HG02981 (cell line): ENCODE measurements around the gene YBX2.

ENCODE experiments used
- ATAC-seq: cut with Tn5 transposase; IDR thresholded peaks from one replicate; pipeline ENCODE4 v1.9.1; 2021; ENCODE audit warnings: mild to moderate bottlenecking, moderate library complexity; ENCODE audit not compliant: unreplicated experiment

YBX2 gene

DNA sequence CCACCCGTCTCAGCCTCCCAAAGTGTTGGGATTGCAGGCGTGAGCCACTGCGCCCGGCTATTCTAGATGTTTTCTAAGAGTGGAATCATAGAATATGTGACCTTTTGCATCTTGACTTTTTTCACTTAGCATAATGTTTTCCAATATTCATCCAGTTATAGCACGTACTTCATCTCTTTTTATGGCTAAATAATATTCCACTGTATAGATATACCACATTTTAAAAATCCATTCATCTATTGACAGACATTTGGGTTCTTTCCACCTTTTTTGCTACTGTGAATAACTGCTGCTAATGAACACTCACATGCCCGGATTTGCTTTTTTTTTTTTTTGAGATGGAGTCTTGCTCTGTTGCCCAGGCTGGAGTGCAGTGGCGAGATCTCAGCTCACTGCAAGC is 9.7 kb upstream of the YBX2 start:
- ATAC-seq = no peak

DNA sequence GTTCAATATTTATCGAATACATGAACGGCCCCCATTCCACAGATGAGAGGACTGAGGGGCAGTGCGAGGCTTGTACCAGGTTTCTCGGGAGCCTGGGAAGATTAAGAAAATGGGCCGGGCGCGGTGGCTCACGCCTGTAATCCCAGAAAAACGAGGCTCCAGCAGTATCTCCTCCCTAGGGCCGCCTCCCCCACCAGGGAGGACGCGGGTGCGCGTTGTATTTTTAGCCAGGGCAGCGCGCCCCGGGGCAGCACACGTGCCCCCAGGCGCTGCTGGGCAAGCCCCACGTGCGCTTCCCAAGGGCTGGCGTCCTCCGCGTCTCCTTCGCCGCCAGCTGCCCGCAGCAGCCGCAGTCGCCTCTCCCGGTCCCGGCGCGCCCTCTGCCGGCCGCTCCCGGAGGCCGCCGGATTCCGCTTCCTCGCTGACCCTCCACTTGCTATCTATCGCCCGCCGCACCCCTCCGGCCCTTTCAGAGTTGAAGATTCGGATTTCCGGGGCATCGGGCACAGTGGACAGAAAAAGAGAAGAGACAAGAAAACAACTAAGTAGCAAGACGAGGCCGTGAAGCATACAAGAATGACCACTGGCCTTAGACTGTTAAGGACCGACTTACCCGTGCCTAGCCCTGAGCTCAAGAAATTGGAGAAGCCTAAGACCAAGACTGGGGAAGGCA is 1.9 kb upstream of the YBX2 start:
- ATAC-seq = no peak

DNA sequence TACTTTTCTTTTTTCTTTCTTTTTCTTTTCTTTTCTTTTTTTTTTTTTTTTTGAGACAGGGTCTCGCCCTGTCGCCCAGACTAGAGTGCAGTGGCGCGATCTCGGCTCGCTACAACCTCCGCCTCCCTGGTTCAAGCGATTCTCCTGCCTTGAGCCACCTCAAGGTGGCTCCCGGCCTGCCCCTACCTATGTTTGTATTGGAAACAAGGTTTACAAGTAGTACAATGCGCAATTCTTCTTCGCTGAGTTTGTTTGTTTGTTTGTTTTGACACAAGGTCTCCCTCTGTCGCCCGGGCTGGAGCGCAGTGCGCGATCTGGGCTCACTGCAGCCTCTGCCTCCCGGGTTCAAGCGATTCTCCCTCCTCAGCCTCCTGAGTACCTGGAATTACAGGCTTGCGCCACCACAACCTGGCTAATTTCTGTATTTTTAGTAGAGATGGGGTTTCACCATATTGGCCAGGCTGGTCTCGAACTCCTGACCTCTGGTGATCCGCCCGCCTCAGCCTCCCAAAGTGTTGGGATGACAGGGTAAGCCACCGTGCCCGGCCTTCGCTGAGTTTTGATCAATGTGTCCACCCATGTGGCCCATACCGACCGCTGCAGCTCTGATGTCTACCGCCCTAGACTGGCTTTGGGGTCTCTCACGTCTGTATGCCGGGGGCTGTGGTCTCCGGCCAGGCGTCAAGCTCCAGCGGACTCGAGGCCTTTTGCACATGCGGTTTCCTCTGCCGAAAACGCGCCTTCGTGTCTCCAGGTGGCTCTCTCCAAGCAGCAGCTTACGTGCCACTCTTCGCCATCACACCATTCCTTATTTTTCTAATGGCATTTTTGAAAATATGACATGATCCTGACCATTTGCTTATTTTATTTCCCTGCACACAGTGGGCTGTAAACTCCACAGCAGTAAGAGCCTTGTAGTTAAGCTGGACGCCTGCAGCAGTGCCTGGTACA is 1.1 kb upstream of the YBX2 start:
- no peak for ATAC-seq

DNA sequence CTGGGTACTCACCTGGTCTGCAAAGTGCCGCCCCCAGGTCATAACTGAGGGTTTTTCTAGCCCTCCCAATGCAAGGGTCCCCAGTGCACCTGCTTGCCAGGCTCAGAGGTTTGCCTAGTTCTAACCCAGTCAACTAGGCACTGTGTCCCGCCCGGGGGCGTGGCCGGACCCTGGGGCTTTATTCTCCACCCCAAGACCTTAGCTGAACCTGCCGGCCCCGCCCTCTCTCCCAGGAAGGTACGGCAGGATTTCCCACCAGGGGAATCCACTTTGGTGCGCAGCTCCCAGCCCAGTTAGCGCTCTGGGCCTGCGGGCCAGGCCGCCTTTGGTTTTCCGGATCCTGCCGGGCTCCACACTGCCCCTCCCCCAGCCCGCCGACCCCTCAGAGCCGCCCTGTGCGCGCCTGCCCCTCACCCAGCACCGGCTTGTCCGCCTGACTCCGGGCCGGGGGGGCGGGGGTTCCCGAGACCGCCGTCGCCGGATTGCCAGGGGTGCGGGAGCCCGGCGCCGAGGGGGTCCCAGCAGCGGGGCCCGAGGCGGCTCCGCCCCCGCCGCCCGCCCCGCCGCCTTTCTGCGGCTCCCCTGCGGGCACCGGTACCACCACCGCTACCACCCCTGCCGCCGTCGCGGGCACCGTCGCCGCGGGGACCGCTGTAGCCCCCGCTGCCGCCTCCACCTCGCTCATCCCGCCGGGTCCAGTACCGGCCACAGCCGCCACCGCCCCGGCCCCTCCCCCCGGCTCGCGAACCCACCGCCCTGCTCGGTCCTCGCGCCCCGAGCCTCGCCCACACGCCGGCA is 424 bp downstream of the YBX2 start:
- no peak for ATAC-seq

DNA sequence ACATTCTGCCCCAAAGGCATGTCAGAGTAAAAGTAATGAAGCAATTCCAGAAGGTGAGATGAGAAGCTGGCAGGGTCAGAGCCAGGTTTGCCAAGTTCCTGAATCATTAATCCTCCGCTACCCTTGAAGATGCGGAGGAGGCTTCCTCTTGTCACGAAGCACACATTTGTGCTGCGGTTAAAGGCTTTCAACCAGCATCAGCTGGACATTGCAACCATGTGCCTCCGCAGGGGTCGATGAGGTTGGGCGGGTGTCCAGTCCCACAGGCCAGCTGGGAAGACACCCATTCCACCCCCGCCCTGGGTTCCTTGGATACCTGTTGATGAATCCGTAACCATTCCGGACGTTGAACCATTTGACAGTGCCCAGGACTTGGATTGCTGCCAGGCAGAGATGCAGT is 1.3 kb downstream of the YBX2 start:
- ATAC-seq = no peak

DNA sequence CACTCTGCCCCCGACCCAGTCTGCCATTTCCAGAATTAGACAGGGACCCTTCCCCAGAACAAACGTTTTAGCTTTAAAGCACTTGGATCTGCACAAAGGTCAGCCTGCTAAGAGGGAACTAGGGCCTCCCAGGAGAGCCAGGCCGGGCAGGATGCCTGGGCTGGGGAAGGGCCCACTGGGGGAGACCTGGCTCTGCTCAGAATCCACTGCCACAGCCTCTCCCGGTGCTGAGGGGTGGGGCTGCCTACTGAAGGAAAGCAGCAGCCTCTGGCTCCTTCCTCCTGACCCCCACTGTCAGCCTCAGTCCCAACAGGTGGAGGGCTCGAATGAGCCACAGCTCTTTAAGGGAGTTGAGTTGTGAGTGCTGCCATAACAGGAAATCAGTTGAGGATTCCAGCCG is 1.7 kb downstream of the YBX2 start:
- no peak for ATAC-seq

DNA sequence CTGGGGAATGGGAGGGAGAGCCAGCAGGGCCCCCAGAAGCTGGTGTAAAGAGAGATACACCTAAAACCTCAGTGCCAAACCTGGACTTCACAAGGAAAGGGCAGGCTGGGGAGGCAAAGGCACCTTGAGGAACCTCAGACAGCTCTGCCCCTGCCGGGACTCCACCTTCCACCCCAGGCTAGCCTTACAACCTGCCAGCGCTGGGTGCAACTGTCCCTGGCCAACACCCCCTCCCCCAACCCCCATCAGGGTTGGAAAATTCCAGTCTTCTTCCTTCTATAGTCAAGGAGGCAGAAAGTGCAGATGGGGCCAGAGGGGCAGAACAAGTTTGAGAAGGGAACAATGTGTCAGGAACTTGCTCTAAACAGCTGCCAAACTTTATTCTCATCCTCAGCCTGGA is 2.2 kb downstream of the YBX2 start:
- no peak for ATAC-seq

DNA sequence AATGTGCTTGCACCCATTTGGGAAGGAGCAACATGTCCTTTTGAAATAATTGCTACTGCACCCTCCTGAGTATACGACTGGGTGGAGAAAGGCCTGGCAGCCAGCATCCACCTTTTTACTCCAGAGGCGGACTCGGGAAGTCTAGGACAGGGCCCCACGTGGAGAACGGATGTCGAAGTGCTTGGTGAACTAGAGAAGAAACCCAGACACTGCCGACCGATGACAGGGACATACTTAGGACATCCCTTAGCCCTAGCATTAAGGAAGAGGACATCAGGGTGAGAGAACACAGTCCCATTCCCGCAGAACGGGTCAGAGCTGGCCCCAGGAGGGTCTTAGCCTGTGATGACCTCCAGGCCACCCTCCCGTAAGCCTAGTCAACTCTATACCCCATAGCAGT is 3.8 kb downstream of the YBX2 start:
- ATAC-seq = no peak

DNA sequence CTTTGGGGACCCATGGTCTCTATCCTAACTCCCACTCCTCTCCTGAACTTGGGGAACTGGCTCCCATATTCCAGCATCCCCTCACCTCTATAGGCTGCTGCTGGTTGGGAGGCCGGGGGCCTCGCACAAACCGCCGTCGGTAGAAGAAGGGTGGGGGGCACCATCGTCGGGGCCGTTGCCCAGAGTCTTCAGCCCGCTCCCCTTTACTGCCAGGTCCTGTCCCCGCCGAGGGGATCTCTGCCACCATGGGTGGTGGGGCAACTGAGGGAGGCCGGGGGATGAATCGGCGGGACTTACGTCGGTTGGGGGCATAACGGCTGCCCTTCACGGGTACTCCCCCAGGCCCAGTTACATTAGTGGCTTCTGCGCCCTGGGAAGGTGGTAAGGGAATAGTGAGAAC is 4.3 kb downstream of the YBX2 start:
- ATAC-seq = no peak

DNA sequence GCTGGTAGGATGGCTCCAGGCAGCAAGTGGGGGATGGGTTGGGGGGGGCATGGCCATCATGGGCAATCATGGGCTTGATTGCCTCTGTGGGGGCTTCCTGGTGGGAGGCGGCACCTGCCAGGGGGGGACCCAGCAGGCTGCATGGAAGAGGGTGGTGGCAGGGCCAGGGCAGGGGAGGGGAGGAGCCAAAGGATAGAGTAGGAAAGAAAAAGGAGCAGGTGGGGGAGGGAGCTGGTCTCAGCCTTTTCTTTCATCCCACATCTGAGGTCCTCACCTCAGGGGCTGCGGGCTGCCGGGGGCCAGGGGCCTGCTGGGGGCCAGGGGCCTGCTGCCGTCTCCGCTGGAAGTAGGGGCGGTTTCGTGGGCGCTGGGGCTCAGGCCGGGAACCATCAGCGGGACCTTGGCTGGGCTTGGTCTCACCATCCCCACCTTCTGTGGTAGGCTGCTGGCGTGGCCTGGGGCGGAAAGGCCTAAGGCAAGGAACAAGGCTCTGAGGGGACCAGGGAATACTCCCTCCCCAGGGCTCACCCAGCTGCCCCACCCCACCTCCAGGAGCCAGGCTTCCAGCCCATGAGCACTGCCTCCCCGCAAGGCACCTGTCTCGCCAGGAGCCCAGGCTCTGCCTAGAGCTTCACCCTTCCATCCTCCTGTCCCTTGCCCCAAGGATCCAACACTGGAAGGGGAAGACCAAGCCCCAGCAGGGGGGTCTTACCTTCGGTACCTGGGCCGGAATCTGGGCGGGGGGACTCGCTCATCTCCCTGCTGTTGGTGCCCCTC is 5.0 kb downstream of the YBX2 start:
- ATAC-seq = no peak

DNA sequence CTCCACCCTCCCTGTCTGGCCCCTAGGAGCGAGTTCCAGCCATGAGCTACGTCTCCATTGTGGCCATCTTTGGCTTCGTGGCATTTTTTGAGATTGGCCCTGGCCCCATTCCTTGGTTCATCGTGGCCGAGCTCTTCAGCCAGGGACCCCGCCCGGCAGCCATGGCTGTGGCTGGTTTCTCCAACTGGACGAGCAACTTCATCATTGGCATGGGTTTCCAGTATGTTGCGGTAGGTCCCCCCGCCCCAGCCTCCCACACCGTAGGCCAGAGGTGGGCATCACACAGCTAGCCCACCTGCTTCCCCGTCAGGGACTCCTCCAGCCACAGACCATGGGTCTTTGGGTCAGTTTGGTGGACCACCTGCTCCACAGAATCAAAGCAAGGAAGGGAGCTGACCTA is 8.8 kb downstream of the YBX2 start:
- ATAC-seq = no peak

DNA sequence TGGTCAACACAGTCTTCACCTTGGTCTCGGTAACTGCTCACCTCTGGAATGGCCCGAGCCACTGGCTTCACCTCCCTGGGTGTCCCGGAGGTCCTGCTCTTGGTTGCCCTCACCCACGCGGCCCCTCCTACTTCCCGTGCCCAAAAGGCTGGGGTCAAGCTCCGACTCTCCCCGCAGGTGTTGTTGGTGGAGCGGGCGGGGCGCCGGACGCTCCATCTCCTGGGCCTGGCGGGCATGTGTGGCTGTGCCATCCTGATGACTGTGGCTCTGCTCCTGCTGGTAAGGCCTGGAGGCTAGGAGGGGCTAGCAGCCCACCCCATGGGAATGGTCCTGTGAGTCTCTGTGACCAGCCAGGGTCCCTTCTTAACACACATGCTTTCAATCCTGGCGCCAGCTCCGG is 9.5 kb downstream of the YBX2 start:
- ATAC-seq = no peak

DNA sequence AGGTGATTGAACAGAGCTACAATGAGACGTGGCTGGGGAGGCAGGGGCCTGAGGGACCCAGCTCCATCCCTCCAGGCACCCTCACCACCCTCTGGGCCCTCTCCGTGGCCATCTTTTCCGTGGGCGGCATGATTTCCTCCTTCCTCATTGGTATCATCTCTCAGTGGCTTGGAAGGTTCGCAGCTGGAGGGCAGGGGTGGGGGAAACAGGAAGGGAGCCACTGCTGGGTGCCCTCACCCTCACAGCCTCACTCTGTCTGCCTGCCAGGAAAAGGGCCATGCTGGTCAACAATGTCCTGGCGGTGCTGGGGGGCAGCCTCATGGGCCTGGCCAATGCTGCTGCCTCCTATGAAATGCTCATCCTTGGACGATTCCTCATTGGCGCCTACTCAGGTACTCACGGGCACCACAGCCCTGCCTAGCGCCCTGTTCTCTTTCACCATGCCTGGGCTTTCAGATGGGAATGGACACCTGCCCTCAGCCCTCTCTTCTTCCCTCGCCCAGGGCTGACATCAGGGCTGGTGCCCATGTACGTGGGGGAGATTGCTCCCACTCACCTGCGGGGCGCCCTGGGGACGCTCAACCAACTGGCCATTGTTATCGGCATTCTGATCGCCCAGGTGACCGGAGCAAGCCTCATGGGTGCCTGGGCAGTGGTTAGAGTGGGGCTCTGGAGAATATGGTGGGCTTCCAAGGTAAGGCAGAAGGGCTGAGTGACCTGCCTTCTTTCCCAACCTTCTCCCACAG is 10.8 kb downstream of the YBX2 start:
- no peak for ATAC-seq

DNA sequence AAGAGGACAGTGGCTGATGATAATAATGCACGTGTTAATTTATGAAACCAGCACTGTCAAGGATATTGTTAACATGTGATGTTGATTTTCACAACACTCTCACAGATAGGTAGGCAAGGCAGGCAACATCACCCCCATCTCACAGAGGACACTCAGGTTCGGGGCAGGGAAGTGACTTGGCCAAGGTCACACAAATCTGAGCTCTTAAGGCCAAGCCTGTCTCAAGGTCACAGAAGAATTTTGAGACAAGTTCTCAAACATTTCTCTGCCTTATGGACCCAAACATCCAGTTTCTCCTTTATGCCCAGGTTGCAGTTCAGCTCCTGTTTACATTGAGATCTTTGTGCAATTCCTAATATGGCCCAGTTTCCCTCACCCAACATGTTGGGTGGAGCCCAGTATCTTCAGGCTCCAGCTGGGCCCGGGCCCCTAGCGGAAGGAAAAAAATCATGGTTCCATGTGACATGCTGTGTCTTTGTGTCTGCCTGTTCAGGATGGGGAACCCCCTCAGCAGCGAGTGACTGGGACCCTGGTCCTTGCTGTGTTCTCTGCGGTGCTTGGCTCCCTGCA is 11.6 kb downstream of the YBX2 start:
- ATAC-seq = no peak

DNA sequence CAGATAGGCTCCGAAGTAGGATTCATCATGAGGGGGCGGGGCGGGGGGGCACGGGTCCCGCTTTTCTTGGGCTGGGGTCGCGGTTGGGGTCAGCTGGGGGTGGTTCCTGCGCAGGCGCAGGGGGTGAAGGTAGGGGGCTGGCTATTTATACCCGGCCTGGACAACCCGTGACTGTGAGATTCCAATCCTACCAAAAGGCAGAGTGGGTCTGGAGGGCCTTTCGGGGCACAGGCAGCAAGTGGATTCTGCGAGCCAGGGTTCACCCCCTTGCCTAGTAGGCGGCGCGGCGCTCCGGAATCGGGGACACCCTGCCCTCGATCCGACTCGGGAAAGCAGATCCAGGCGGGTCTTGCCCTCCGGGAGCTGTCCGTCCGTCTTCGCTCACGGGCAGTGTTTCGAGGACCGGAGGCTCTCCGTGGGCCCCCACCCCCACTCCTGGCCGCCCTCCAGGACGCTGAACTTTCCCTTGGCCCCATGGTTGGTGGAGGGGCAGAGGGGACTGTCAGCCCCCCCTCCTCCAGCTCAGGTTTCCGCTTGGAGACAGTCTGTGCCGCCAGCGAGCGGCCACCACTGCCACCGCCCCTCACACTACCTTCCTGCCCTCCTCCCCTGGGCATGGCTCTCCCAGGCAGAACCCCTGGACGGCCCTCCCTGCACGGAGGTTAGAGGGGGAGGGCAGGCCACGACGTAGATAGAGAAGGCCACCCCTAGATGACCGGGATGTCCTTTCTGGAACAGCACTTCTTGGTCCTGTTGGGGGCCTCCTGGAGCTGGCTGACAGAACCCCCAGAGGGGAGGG is 12.3 kb downstream of the YBX2 start:
- no peak for ATAC-seq

DNA sequence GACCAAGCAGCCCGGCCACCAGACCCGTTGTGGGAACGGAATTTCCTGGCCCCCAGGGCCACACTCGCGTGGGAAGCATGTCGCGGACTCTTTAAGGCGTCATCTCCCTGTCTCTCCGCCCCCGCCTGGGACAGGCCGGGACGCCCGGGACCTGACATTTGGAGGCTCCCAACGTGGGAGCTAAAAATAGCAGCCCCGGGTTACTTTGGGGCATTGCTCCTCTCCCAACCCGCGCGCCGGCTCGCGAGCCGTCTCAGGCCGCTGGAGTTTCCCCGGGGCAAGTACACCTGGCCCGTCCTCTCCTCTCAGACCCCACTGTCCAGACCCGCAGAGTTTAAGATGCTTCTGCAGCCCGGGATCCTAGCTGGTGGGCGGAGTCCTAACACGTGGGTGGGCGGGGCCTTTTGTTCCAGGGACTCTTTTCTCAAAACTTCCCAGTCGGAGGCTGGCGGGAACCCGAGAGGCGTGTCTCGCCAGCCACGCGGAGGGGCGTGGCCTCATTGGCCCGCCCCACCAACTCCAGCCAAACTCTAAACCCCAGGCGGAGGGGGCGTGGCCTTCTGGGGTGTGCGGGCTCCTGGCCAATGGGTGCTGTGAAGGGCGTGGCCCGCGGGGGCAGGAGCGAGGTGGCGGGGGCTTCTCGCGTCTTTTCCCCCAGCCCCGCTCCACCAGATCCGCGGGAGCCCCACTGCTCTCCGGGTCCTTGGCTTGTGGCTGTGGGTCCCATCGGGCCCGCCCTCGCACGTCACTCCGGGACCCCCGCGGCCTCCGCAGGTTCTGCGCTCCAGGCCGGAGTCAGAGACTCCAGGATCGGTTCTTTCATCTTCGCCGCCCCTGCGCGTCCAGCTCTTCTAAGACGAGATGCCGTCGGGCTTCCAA is 13.1 kb downstream of the YBX2 start, which contains the start of gene SLC2A4:
Gene SLC2A4 (plus strand): TSS at position 645 of the 879 bp plus-strand sequence. CDS start 217 bp downstream, at position 862.
- peak; percentile 52 for ATAC-seq

DNA sequence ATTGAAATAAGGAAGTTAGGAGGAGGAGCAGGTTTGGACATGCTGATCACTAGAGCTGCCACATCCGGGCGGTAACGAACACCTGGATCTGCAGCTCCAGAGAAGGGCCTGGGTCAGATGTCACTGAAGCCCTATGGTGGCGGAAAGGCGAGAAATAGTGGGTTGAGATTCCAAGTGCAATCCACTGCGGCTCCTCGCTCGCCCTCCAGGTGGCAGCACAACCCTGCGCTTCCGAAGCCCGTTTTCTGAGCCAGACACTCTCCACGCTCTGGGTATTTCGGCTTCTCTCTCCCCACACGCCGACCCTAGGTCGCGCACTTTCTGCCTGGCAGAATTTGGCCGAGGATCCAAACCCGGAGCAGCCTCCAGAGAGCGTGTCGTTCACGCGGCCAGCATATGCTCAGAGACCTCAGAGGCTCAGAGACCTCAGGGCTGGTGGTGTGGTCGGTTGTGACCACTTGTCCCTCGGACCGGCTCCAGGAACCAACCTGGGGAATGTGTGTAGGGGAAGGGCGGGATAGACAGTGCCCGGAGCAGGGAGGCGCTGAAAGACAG is 13.8 kb downstream of the YBX2 start:
- peak; percentile 54 for ATAC-seq
